Measurements from ENCODE around the gene CCDC122. TPM values are rescaled to one million over a fixed set of nuclear protein-coding genes. Genes with fewer than 3 reads are reported as not detected.

The CCDC122 gene
- total and polyA plus RNA-seq, 2 of the 8 experiments (the other 6 are each of a cell fraction or from before 2014, with no cell fraction given) = 2.9 to 5.8 TPM

- POLR2A ChIA-PET (ENCODE audit: partially characterized antibody) = no interaction called here
- no peaks in the 10 kb centered on the region for H3K4me1 ChIP-seq (replicated peaks in 1 of 4; ENCODE audit: control insufficient read depth in 3 of 4, insufficient read depth in 4 of 4, low read length in 3 of 4)
- H3K9me3 ChIP-seq (ENCODE audit: insufficient read depth in 2 of 2, low read depth in 1 of 2, low read length in 1 of 2) = no peaks in the 10 kb centered on the region
- no peak overlapping the region for H3K18ac ChIP-seq (ENCODE audit: extremely low read depth, low read length)
- no peak overlapping the region for H4K91ac ChIP-seq (replicated peaks; ENCODE audit: insufficient read length, low read length)
- H2BK12ac ChIP-seq (ENCODE audit: low read depth, low read length) = no peak overlapping the region
- no peak overlapping the region for H3K27ac ChIP-seq (ENCODE audit: low read depth, low read length)
- no peaks in the 10 kb centered on the region for H3K36me3 ChIP-seq (ENCODE audit: control insufficient read depth in 2 of 4, insufficient read depth in 4 of 4, low read length in 3 of 4)
- no peaks in the 10 kb centered on the region for H3K27me3 ChIP-seq (replicated peaks in 1 of 4; ENCODE audit: control insufficient read depth in 3 of 4, extremely low read depth in 1 of 4, insufficient read depth in 3 of 4, low read length in 3 of 4)
- no peak overlapping the region for H4K5ac ChIP-seq (ENCODE audit: insufficient read length, low read depth, low read length)
- H3K23me2 ChIP-seq (ENCODE audit: low read depth, low read length) = no peaks in the 10 kb centered on the region
- H4K20me1 ChIP-seq (replicated peaks in 1 of 2; ENCODE audit: control insufficient read depth in 1 of 2, insufficient read depth in 2 of 2, low read length in 2 of 2) = no peaks in the 10 kb centered on the region
- H2BK120ac ChIP-seq (replicated peaks; ENCODE audit: low read depth, low read length) = no peak overlapping the region
- H3K4me3 ChIP-seq (ENCODE audit: extremely low read depth in 1 of 4, insufficient read depth in 2 of 4, low read depth in 3 of 4, low read length in 4 of 4) = no peak overlapping the region
- H3K56ac ChIP-seq (replicated peaks; ENCODE audit: insufficient read length, low read depth, low read length) = no peak overlapping the region
- H2AK5ac ChIP-seq (ENCODE audit: low read depth, low read length) = no peak overlapping the region
- DNase-seq (ENCODE audit: low read depth in 1 of 2, low spot score in 2 of 2) (no peak), FAIRE-seq (no peak)
- no peak overlapping the region for H3K23ac ChIP-seq (ENCODE audit: insufficient read length)
- H3K4me2 ChIP-seq (ENCODE audit: insufficient read depth in 1 of 2, low read depth in 2 of 2, low read length in 2 of 2) = no peak overlapping the region
- no peak overlapping the region for H3K14ac ChIP-seq (ENCODE audit: insufficient read length)
- H3K79me2 ChIP-seq (ENCODE audit: control insufficient read depth in 1 of 2, insufficient read depth in 2 of 2, low read length in 2 of 2) = no peaks in the 10 kb centered on the region
- CTCF ChIA-PET (ENCODE audit: partially characterized antibody) = no interaction called here
- no peaks in the 10 kb centered on the region for H3K79me1 ChIP-seq (ENCODE audit: low read depth, low read length)
- no peak overlapping the region for H3K4ac ChIP-seq (replicated peaks; ENCODE audit: insufficient read length, low read depth, low read length)
- TF ChIP-seq BRCA1 (IDR thresholded peaks at IDR 0.05; ENCODE audit: low read depth, low read length) (no peak), RBBP5 (IDR thresholded peaks at IDR 0.05; ENCODE audit: borderline replicate concordance, low read depth, low read length) (no peak), ZNF274 (IDR thresholded peaks at IDR 0.05; ENCODE audit: borderline replicate concordance, extremely low read depth, low read length) (no peak), HDAC6 (IDR thresholded peaks at IDR 0.05; ENCODE audit: low read depth, low read length) (no peak), MAFK (IDR thresholded peaks at IDR 0.05; ENCODE audit: low read depth, low read length) (no peak), SP1 (IDR thresholded peaks at IDR 0.05; ENCODE audit: low read depth, low read length) (no peak), E2F6 (IDR thresholded peaks at IDR 0.05) (no peak), ATF2 (IDR thresholded peaks at IDR 0.05; ENCODE audit: low read length) (no peak), POU5F1 (IDR thresholded peaks at IDR 0.05; ENCODE audit: low read depth, low read length) (no peak), KDM5A (IDR thresholded peaks at IDR 0.05; ENCODE audit: low read length) (no peak), CTBP2 (IDR thresholded peaks at IDR 0.05; ENCODE audit: borderline replicate concordance, insufficient read depth, insufficient read length, low read length) (no peak)
- no peak overlapping the region for H3K9ac ChIP-seq (replicated peaks in 1 of 4; ENCODE audit: extremely low read depth in 1 of 4, low read depth in 3 of 4, low read length in 3 of 4)
- no peak overlapping the region for H2BK20ac ChIP-seq (ENCODE audit: low read length)
- H2BK15ac ChIP-seq (ENCODE audit: low read length) = no peak overlapping the region
- 94% methylated on average over 4 of the region's 4 CpGs; no CpG with 5 or more reads in 1 of the 2 experiments for WGBS, 2 experiments (ENCODE audit: extremely low coverage in 1 of 2, insufficient coverage in 1 of 2, insufficient read length in 1 of 2, insufficient replicate concordance in 2 of 2, low coverage in 1 of 2, low lambda C conversion rate in 2 of 2, missing lambda C conversion rate in 1 of 2)
- no peak overlapping the region for H2BK5ac ChIP-seq (ENCODE audit: low read depth, low read length)
- no peak overlapping the region for H4K8ac ChIP-seq (ENCODE audit: extremely low read depth, insufficient read depth, low read length)
- H2AFZ ChIP-seq (ENCODE audit: low read length) = no peak overlapping the region
Observed at GRCh38 chr13:43799191-43799590, 80.3 kb downstream of the CCDC122 start.
